CD4-positive, alpha-beta T cell treated with Interleukin-4 for 1 hour (primary cell): Measurements from ENCODE around the gene TEKT3.

ENCODE experiments used
- DNase-seq, 2 donors: peaks; one replicate each; pipeline ENCODE4 v3.0.0-alpha.2; 2020 to 2022

TEKT3 gene

DNA sequence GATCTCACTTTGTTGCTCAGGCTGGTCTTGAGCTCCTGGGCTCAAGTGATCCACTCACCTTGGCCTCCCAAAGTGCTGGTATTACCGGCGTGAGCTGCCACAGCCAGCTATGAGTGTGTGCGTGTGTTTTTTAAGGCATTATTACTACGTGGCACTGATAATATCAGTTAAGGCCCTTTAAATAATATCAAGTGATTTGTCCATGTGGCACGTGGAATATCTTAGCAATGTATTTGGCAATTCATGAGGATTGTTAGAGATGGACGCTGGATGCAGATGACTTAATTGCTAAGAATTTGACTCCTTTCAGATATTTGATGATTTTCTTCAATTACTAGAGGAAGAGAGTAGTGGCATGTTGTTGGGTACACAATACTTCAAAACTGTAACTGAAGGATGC, 50.8 kb downstream of the TEKT3 start:
- DNase-seq, result no peak

- no peak for DNase-seq
Measured at GRCh38 chr17:15289285-15290183, 51.9 kb downstream of the TEKT3 start.

GRCh38 chr17:15288859-15289258, 52.5 kb downstream of the TEKT3 start:
- no peak for DNase-seq

DNA sequence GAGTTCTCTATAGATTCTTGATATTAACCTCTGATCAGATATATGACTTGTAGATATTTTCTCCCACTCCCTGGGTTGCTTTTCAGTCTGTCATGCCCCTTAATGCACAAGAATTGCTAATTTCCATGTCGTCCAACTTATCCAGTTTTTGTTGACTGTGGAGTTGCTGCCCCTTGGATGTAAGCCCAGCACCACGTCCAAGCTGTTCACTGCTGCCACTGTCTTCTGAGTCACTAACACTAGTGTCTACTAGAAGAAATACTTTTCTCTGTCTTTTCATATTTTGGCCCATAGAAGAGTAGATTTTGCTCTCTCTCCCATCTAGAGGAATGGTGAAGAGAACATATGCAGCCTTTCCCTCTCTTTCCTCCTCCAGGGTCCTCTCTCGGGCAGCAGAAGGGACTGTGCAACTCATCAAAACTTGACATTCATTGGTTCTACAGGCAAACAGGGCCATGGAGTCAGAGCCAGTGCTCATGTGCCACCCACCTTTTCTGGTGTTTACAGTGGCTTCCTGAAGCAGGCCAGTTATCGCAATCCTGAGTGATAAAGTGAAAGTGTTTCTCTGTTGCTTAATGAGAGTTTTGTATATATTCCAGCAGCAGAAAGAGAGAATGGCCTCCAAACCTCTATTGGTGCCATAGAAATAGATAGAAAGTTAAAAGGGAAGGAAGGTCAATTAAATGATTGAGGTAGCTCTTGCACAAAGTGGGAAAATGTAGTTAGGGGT, 53.7 kb downstream of the TEKT3 start:
- no peak for DNase-seq

GRCh38 chr17:15285466-15285865, 55.9 kb downstream of the TEKT3 start:
- DNase-seq, result no peak

DNA sequence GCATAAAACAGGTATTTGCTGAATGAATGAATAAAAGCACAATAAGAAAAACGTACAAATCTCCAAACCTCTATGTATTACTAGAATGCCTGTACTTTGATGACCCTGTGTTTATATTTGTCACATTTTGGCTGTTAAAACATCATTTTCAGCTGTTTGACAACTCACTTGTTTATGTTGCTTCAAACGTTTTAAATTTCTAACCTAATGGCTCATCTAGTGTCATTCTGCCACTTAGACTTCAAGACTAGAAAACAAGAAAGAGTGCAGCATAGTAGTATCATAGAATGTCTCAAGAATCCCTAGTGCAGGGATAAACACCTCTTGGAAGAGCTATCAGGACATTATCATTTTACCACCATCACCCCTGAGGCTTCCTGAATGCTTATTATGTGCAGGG, 56.9 kb downstream of the TEKT3 start:
- DNase-seq, result no peak

GRCh38 chr17:15284107-15284506, 57.3 kb downstream of the TEKT3 start:
- no peak for DNase-seq

- DNase-seq, result no peak
Measured at GRCh38 chr17:15281909-15282308, 59.5 kb downstream of the TEKT3 start.

DNA sequence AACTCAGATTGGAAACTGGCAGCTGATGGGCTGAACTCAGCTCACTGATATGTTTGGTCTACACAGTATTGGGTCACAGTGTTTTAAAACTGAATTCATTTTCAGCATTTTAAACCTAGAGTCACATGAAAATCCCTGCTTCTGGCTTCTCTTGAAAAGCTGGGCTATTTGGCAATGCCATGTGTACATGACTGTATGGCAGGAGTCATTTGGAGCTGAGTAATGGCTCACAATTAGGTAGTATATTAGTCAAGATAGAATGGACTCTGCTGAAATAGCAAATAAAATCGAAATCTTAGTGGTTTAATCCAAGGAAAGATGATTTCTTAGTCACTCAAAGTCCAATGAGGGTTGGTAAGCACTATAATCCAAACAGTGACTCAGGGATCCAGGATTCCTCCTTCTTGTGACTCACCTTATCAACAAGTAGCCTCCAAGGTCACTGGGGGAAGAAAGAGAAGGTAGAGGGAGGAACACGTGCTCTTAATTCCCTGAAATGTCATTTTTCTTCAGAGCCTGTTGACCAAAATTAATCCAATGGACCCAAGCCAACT, 62.4 kb downstream of the TEKT3 start:
- DNase-seq, result no peak

DNA sequence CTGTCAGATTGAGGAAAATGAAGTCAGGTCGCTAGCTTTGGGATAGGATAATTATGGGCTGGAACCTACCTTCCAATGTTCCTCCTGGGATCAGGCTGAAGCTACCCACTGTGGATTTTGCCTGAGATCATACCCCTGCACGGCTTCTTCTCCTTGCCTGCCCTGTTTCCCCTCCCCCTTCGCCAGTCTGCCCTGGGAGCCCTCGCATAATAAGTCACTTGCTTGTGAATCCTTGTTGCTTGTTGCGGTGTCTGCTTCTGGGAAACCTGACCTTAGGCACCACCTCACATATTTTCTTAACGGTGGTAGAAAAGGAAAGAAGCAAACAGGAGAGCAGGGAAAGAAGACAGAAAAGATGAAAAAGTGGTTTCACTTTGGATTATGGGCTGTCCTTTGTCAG, 63.0 kb downstream of the TEKT3 start:
- DNase-seq, result no peak

DNA sequence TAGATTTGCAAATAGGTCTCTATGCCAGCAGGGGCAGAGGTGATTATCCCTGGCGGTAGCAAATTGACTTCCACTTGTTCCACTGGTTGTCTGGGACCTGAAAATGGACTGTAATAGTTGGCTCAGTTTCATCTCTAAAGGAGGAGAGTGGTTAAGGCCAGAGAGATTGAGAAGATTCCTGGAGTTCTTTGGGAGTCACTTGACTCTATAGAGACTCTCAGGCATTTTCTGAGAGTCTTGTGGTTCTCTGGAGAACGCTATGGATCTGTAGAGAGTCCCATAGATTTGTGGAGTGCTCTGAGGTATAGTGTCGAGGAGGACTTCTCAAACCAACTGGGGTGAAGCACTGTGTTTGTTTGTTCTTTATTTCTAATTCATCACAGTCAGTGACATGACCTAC, 67.4 kb downstream of the TEKT3 start:
- DNase-seq, result no peak

GRCh38 chr17:15273141-15273793, 68.1 kb downstream of the TEKT3 start:
- DNase-seq, result no peak

- no peak for DNase-seq
Measured at GRCh38 chr17:15271741-15272140, 69.7 kb downstream of the TEKT3 start.

GRCh38 chr17:15270628-15271381, 70.6 kb downstream of the TEKT3 start:
- DNase-seq, result no peak

DNA sequence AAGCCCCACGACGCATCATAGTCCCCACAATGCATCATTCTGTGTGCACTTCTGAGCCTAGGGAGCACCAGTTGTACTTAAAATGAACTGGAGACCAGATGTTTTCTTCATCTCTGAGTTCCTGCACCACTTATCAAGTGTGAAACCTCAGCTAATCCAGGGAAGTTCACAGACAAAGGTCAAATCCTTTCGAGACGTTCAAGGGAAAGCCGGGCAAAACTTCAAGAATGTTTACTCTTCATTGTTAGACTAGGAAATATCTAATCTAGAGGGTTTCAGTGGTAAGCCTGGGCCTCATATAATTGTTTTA, 71.7 kb downstream of the TEKT3 start:
- no peak for DNase-seq

- DNase-seq, result no peak
Measured at GRCh38 chr17:15269087-15269779, 72.2 kb downstream of the TEKT3 start.

- no peak for DNase-seq
Measured at GRCh38 chr17:15268461-15268860, 72.9 kb downstream of the TEKT3 start.

DNA sequence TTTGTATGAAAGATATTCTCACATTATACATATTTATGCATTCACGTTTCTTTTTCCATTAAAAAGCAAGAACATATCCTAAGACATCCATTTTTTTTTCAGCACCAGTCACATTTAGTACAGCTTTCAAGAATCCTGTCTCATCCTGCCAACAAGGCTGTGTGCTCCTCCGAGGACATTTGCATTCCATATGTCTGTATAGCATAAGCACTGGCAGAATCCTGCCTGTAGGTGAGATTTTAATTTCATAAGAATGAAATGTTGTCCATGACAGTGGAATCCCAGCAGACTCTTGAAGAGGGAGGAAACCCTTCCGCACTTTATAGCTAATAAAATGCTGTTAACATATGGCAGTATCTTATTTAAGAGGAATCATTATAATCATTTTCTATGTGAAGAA, 73.4 kb downstream of the TEKT3 start:
- no peak for DNase-seq

DNA sequence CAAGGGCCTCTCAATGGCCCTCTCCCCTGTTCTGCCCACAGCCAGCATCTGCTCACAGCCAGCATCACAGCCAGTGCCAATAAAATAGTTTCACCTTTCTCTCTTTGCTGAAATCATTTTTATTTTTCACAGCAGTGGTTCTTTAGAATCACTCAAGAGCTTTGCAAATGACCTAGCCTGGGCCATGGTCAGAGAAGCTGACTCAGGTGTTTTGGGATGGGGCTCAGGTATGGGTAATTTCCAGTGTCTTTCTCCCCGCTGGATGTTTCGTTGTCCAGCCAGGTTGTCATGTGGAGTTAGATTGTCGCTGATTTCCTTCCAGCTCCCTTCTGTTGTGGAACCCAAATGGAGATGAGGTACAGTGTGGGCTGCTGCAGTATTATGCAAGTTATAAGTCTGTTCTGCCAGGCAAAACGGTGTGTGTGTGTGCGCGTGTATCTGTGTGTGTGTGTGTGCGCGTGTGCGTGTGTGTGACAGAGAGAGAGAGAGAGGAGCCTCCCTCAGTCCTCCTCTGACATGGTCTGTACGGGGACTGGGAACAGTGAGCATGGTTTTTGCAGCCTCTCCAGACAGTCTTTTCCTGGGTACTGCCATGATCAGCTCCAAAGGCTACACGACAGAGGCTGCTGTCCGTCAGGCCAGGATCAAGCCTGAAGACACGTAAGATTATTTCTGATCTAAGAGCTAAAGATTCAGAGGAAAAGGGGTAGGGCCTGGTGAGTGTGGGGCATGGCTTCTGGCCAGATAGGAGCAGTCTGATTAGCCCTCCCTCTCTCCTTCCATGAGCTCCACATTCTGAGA, 74.9 kb downstream of the TEKT3 start:
- DNase-seq, result no peak

DNA sequence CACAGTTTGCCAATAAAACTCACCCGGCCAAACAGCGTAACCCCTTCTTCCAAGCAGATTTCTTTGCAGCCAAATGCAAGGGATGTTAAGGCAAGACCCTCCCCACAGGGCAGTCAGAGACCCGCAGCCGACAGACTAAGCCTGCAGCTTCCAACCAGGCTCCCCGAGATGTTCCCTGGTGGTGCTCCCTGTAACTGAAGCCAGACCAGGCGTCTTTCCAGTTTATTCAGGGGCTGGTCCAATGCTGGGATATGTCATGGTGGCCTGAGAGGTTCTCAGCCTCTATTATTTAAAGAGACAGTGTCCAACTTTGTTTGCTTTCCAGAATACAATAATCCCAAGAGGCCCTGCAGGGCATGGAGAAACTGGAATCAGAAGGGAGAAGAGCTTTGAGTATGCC, 76.3 kb downstream of the TEKT3 start, which contains the start of gene PMP22:
Gene PMP22, minus strand, starts transcription at position 196 of the 400 bp plus-strand sequence. CDS start 4,599 bp downstream, outside the sequence.
- DNase-seq, result no peak

- DNase-seq, result no peak
Measured at GRCh38 chr17:15264542-15264941, 76.9 kb downstream of the TEKT3 start.
